DMS 273 (cell line): Measurements from ENCODE around the gene UBTD2.
"Not testable (repeated sequence)": the region's sequence is repeated elsewhere in the genome, so short reads cannot be mapped to it uniquely, and the experiment has no call there.

Experiments used
- DNase-seq: peaks from one replicate; lab custom pipeline; 2025; ENCODE audit not compliant: unreplicated experiment; lab: John Stamatoyannopoulos, UW

UBTD2 gene

DNA sequence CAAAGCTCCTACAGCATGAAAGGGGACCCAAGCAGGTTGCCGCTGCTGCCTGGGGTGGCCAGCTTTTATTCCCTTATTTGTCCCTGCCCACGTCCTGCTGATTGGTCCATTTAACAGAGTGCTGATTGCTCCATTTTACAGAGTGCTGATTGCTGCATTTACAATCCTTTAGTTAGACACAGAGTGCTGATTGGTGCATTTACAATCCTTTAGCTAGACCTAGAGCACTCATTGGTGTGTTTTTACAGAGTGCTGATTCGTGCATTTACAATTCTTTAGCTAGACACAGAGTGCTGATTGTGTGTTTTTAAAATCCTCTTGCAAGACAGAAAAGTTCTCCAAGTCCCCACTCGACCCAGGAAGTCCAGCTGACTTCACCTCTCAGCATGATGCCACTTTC, 85.8 kb downstream of the UBTD2 start:
- not testable (repeated sequence) for DNase-seq

DNA sequence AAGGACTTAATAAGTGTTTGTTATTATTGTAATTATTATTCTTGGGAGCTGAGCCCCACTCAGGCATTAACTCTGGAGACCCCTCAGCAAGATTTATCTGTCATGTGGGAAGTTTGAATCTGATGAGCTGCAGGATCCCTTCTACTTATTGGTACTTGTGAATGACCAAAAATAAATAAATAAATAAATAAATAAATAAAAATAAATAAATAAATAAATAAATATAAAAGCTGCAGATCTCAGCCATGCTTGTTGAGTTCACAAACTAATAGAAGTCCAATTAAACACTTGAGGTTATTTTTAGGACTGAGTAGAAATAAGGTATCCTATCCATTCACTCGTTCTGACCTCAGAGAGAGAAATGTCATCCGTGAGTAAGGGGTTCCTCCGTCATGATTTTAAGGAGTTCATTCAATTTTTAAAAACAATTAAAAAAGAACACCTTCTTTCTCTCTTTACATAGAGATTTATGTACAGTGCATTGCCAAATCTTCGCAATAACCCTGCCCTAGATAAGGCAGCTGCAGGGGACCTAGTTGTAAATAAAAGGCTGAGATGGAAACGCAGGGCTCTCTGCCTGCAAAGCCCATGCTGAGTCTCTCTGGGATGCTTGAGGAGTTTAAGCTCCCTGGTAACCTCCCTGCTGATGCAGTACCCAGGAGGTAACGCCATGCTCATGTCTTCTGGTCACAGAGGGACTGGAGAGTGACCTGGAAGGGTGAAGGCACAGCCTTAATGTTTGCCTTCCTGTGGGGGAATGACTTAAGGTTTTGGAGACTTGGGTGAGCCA, 88.4 kb downstream of the UBTD2 start:
- no peak for DNase-seq

DNA sequence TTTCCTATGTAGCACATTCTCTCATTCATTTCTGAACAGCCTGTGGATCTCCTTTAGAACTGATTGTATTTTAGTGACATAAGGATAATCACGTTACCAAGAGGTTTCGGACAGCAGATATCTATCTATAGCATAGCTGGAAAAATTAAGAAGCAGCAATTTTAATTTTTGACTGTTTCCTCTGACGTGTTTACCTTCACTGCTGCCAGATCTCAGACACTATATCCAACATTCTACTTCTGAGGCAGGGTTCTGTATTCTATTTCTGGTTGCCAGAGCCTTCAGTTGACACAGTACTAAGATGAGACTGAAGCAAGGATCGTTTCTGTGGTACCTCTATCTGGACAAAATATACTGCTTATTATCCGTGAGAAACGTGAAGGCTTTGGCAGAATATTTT, 89.7 kb downstream of the UBTD2 start, which contains the start of gene EFCAB9:
EFCAB9 (plus strand) TSS at position 301 of the 400 bp plus-strand sequence; CDS start at position 302, 1 bp downstream.
- no peak for DNase-seq

DNA sequence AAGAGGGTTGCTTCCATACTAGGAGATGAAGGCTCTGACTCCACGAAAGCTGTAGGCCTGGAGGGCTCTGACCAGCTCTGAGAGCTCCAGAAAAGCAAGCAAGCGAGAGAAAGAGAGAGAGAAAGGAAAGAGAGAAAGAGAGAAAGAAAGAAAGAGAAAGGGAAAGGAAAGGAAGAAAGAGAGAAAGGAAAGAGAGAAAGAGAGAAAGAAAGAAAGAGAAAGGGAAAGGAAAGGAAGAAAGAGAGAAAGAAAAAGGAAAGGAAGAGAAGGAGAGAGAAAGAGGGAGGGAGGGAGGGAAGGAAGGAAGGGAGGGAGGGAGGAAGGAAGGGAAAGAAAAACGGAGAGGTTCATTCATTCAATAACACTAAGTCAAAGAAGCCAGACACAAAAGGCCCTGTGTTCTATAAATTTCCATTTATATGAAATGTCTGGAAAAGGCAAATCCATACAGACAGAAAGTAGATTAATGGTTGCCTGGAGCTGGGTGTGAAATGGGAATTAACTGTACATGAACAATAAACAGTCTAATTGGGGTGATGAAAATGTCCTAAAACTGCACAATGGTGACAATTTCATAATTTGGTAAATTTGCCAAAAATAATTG, 93.8 kb downstream of the UBTD2 start:
- DNase-seq, result no peak

DNA sequence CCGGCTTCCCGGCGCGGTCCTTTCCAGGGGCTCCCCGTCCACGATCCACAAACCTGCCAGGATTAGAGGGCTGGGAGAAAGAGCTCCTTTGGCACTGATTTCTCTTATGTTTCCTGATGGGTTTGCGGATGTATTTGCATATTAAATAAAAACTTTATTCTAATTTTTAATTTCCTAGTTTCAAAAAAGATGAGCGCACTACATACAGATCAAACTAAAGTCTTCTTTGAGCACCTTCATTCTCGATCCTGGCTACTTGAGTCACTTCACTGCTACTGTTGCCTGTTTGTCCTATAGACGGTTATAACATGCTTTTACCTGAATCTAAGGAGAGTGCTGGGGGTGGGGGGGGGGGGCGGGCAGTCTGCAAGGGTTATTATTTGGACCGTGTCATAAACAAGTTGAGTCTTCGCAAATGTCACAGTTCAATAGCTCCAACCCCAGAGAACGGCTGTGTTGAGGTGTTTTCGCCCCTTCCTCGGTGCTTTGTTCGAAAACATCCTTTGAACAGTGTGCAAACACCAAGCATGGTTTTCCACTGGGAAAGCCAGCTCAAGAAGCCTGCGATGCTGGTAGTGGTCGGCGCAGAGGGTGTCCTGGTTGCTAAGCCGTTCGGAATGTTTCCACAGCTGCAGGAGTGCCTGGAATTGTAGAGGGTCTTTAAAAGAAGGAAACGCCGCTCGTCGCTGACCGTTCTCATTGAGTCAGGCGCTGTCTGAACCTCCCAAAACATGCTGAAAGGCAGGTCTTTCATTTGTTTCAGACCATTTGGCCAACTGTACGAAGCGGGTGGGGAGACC, 94.5 kb downstream of the UBTD2 start:
- no peak for DNase-seq

DNA sequence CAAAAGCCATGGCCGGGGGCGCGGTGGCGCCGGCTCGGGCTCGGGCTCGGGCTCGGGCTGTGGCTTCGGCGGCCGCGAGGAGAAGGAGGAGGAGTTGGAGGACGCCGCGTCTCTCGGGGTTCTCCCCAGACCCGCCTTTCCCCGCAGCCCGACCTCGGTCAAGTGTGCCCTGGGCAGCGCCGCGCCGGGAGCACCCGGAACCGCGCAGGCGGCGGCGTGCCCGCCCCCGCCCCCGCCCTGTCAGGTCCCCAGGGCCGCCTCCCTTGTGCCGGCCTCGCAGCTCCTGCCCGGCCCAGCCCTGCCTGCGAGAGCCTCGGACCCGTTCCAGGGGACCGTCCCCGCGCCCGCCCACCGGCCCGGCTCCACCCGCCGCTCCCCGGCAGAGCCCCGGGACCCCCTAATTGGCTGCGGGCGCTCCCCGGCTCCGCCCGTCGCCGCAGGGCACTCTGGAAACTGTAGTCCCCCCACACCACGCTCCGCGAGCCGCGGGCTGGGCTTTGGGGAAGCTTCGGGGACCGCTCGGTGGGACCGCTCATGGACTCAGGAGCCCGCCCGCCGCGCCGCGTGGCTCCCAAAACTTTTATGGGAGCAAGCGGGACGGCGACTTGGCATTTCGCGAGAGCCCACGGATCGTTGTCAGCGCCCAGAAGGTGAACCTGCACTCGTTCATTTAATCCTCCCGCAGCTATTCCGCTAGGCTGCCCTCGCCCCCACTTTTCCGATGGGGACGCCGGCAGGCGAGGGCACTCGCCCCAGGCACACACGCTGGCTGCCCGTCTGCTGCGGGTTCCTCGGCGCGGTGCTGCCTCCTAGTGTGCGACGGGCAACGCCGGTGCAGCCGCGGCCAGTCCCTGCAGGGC, 95.3 kb downstream of the UBTD2 start, which contains the start of gene STK10:
STK10 (minus strand) TSS at position 192 of the 860 bp plus-strand sequence; CDS start at position 10, 182 bp downstream.
- peak; percentile 97 for DNase-seq

DNA sequence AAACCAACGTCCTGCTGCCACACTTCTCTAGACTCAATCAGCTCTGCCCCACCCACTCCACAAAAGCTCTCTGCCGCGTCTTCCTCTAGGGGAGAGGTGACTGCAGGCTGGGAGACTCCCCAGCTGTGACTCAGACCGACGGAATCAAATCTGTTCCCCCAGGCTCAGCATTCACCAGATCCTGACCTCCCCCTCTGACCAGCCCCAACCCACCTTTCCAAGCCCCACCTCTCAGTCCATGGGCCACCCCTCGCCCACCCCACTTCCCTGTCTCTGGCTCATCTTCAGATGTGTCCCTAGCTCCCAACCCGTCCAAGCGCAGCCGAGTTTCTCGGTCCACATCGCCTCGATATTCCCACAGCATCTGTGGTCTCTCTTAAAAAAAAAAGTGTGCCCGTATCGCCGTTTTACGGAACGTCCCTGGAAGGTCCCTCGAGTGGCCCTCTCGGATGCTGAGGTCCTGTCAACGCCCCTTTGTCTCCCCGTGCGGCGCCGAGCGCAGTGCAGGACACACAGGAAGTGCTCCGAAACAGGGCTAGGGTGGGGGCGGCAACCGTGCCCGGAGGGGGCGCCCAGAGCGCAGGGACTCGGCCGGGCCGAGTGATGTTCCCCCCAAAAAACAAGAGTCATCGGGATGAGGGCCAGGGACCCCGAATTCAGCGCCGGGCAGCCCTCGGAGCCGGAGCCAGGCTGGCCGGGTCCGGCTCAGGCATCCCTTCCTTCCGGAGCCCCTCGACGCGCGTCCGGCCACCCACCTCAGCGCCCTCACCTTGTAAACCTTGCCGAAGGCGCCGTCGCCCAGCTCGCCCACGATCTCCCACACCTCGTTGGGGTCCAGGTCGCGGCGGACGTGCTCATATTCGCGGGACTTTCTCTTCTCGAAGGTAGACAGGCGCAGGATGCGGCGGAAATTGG, 96.2 kb downstream of the UBTD2 start:
- DNase-seq, result peak; percentile 74

DNA sequence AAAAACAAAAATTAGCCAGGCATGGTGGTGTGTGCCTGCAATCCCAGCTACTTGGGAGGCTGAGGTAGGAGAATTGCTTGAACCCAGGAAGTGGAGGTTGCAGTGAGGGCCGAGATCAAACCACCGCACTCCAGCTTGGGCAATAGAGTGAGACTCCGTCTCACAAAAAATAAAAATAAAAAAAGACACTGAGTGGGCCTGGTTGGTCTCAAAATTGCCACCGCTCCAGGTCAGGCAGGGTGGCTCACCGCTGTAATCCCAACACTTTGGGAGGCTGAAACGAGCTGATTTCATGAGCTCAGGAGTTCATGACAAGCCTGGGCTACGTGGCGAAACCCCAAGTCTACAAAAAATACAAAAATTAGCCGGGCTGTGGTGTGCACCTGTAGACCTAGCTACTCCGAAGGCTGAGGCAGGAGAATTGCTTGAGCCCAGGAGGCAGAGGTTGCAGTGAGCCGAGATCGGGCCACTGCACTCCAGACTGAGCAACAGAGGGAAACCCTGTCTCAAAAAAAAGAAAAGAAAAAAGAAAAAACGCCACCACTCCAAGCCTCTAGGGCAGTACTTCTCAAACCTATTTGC, 97.4 kb downstream of the UBTD2 start:
- no peak for DNase-seq

DNA sequence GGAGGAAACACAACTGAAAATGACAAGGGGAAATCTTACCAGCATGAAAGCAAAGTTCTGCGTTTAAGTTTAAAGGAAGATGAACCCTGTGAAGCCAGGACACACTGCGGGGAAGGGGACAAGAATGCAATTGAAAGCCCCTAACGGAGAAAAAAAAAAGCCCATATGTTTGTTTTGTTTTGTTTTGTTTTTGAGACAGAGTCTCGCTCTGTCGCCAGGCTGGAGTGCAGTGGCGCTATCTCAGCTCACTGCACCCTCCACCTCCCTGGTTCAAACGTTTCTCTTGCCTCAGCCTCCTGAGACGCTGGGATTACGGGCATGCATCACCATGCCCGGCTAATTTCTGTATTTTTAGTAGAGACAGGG, 98.5 kb downstream of the UBTD2 start:
- DNase-seq, result no peak

DNA sequence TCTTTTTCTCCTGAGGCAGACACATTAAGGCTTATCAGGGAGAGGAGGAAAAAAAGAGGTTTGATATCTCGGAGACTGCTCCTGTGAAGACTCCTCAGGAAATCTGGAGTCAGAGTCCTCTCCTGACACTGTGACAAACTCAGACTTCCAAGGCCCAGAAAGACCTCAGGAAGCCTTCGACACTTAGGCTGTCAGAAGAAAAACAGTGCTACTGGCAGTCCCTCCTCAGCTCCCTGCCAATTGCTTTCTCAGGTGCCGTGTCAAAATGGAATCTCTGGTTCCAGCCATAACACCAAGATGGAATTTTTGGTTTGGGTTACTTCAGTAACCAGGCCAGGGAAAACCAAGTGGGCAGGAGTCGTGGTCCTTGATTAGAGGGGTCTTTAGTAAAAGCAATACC, 99.7 kb downstream of the UBTD2 start:
- DNase-seq, result no peak

DNA sequence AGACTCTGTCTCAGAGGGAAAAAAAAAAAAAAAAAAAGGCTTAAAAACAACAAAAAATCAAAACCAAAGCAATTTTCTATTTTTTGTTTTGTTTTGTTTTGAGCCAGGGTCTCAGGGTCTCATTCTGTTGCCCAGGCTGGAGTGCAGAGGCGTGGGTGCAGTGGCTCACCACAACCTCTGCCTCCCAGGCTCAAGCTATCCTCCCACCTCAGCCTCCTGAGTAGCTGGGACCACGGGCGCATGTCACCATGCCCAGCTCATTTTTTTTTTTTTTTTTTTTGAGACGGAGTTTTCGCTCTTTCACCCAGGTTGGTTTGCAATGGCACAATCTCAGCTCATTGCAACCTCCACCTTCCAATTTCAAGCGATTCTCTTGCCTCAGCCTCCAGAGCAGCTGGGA, 101.3 kb downstream of the UBTD2 start:
- no peak for DNase-seq

DNA sequence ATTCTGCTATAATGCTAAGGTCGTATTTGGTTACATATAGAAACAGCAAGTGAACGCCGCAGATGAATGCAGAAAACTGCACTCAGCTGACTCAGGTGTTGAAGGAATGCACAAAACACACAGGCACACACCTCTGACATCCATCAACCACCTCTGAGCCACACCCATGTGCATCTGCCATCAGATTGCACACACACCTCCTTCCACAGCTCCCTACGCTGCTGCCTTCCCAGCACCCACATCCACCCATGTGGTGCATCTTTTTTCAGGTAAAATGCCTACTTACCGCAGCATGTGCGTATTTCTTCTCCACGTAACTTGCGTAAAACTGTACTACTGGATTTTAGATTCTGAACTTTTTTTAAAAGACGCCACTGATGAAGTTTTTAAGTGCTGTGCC, 102.6 kb downstream of the UBTD2 start:
- no peak for DNase-seq

DNA sequence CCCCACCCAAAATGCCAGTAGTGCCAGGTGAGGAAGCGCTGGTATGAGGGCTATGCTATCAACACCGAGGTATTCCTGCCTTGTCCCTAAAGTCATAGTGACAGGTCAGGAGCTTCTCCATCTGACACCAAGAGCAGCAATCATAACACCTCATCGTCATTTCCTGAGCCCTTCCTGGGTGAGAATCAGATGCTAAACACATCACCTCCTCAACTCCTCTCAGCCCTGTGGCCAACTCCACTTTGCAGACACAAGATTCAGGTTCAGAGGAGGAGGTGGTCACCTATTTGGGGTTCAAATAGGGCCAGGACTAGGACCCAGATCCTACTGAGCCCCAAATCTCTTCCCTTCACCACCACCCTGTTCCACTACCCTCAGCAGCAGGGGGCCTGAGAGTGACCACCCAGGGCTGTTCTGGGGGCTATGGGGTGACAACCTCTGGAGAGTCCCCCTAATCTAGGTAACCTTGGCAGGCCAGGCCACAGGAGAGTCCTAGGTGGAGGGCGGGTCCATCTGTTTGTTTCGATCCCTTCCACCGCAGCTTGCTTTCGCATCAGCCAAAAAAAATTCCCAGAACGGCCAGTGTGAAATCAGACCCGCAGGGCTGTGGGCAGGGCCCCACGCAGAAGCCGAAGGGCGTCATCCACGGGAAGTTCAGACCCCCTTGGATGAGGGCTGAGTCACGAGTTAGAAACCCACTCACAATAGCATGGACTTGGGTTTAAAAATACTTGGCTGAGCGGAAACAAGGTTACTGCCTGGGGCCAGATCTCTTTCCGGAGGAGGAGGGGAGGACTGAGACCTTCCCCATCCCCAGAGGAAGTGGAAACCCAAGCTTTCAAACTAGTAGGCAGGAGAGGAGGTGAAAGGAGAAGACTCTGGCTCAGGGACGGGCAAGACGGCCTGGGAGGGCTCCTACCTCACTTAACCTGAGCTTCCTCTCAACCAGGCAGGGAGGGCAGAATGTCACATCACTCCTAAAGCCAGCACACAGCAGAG, 104.3 kb downstream of the UBTD2 start:
- DNase-seq, result no peak

DNA sequence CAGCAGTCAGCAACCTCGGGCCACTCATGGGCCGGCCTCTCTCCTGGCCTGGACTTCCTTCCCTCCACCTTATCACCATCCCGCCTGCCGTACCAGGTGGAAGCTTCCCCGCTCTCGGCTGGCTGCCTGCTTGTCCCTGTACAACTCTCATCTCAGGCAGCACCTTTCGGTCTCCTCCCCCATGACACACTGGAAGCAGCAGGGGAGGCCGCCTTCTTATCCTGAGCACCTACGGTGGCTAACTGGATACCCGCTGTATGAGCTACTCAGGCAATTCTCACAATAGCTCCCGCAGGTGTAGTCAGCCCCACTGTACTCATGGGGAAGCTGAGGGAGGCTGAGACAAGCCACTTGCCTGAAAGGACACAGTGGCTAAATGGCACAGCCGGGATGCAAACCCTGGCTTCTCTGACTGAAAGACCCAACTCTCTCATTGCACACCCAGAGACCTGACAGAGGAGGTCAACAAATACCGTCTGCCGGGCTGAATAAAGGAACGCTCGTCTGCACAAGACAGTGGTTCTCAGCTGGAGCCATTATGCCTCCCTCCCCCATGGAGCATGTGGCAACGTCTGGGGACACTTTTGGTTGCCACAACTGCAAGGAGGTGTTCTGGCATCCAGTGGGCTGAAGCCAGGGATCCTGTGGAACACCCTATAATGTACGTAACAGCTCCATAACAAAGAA, 105.1 kb downstream of the UBTD2 start:
- no peak for DNase-seq

DNA sequence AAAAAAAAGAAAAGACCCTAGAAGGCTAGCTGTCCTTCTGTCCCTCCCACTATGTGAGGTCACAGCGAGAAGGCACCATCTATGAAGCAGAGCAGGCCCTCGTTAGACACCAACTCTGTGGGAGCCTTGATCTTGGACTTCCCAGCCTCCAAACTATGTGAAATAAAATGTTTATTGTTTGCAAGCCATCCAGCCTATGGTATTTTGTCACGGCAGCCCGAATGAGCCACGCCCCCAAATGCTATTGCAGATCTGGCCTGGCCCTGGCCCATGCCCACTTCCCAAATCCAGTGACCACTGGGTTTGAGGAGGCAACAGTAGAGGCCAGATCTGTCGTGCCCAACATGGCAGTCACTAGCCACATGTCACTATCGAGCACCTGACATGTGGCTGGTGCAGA, 106.4 kb downstream of the UBTD2 start:
- DNase-seq, result no peak

DNA sequence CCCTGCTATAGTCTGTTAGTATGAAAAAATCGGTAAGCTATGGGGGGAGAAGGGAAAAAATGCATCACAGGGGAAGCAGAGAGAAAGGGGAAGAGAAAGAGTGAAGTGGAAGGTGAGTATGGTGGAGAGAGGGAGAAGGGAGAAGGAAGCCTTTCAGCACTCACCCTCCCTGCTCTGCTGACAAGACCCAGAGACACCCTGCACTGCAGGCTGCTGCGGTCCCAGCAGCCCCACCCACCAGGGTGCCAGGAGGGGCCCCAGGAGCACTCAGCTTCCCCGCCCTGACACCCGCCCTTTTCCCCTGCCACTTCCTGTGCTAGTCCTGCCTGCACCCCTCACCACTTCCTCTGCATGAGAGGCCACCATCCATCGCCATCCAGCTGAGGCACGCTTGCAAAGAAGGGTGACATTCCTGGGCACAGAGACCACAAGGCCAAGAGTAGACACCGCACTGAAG, 108.3 kb downstream of the UBTD2 start:
- DNase-seq, result no peak

DNA sequence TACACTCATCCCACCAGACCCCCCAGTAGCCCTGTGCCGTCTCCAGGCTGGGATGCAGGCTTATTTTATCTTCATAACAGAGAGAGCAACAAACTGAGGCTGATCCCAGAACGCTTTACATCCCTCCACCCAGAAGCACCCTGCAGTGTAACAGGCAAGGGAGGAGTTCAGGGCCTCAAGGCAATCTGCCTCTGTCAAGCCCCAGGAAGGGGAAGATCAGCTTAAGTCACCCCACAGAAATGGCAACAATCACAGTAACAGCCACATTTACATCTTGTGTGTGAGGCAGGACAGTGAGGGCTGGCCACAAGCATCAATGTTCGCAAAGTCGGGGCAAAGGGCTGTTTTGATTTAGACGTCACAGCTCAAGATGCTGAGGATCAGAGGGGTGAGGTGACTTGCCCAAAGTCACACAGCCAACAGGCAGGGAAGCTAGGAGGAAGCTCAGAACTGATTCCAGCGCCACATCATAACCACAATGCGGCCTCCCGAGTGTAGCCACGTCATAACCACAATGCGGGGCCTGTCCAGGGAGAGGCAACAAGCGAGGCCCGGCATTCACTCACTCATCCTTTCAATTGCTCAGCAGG, 109.9 kb downstream of the UBTD2 start:
- DNase-seq, result no peak
